HepG2 (cell line): Measurements from ENCODE around the gene BCAS4. TPM values are rescaled to one million over a fixed set of nuclear protein-coding genes. Genes with fewer than 3 reads are reported as not detected.

Source experiments
- CCAR2 ChIP-seq: fragments of 200-400 bp; formaldehyde crosslinking; optimal IDR thresholded peaks from 2 replicates; pipeline ENCODE3; 2018; ENCODE audit warnings: low read depth, mild to moderate bottlenecking, low read length, moderate library complexity
- EED ChIP-seq: sonication (generic); formaldehyde crosslinking; IDR thresholded peaks from 2 replicates; pipeline ENCODE4 v1.5.0; 2020; ENCODE audit warnings: mild to moderate bottlenecking, missing genetic modification reagents
- FOXK1 ChIP-seq: sonication (generic); formaldehyde crosslinking; IDR thresholded peaks from 2 replicates; pipeline ENCODE4 v1.4.0; 2020; ENCODE audit warnings: low read depth, missing genetic modification reagents, borderline replicate concordance
- KLF15 ChIP-seq: sonication (generic); formaldehyde crosslinking; IDR thresholded peaks from 2 replicates; pipeline ENCODE4 v1.8.1; 2023; ENCODE audit warnings: borderline replicate concordance, mild to moderate bottlenecking, inconsistent platforms, missing genetic modification reagents, mixed read lengths
- MXD1 ChIP-seq: sonication (generic); formaldehyde crosslinking; IDR thresholded peaks from 2 replicates; pipeline ENCODE4 v1.4.0; 2020; ENCODE audit warnings: mild to moderate bottlenecking, missing genetic modification reagents
- PHF21A ChIP-seq: sonication (generic); formaldehyde crosslinking; IDR thresholded peaks from 2 replicates; pipeline ENCODE4 v1.5.0; 2020; ENCODE audit warnings: mild to moderate bottlenecking, missing genetic modification reagents
- PRPF4 ChIP-seq: fragments of 200-400 bp; formaldehyde crosslinking; IDR thresholded peaks from 2 replicates; pipeline ENCODE4 v1.6.1; 2016; ENCODE audit warnings: low read length, low read depth; ENCODE audit not compliant: poor library complexity, severe bottlenecking
- RCOR2 ChIP-seq: IDR thresholded peaks from 2 replicates; pipeline ENCODE4 v1.6.1; 2016; ENCODE audit warnings: missing biosample characterization, missing genetic modification reagents
- REL ChIP-seq: sonication (generic); formaldehyde crosslinking; conservative IDR thresholded peaks from 2 replicates; pipeline ENCODE4 v1.8.0; 2022; ENCODE audit warnings: mild to moderate bottlenecking, missing genetic modification reagents, moderate library complexity
- SALL2 ChIP-seq: sonication (generic); formaldehyde crosslinking; IDR thresholded peaks from 2 replicates; pipeline ENCODE4 v1.8.1; 2023; ENCODE audit warnings: mild to moderate bottlenecking, missing genetic modification reagents, inconsistent platforms
- ZBTB42 ChIP-seq: sonication (generic); formaldehyde crosslinking; IDR thresholded peaks from 2 replicates; pipeline ENCODE4 v1.5.0; 2020; ENCODE audit warnings: mild to moderate bottlenecking, missing genetic modification reagents
- ZC3H4 ChIP-seq: sonication (generic); formaldehyde crosslinking; IDR thresholded peaks from 2 replicates; pipeline ENCODE4 v1.4.0; 2020; ENCODE audit warnings: missing genetic modification reagents, borderline replicate concordance
- ZFP36L1 ChIP-seq: sonication (generic); formaldehyde crosslinking; IDR thresholded peaks from 2 replicates; pipeline ENCODE4 v1.8.0; 2022; ENCODE audit warnings: mild to moderate bottlenecking, missing genetic modification reagents, moderate library complexity
- ZFP62 ChIP-seq: sonication (generic); formaldehyde crosslinking; IDR thresholded peaks from 2 replicates; pipeline ENCODE4 v1.4.0; 2020; ENCODE audit warnings: missing genetic modification reagents
- ZIK1 ChIP-seq: sonication (generic); formaldehyde crosslinking; IDR thresholded peaks from 2 replicates; pipeline ENCODE4 v1.5.0; 2020; ENCODE audit warnings: mild to moderate bottlenecking, low read depth, missing genetic modification reagents, borderline replicate concordance
- ZNF432 ChIP-seq: sonication (generic); formaldehyde crosslinking; IDR thresholded peaks from 2 replicates; pipeline ENCODE4 v1.5.0; 2020; ENCODE audit warnings: missing genetic modification reagents, mild to moderate bottlenecking, borderline replicate concordance
- ZNF441 ChIP-seq: sonication (generic); formaldehyde crosslinking; IDR thresholded peaks from 2 replicates; pipeline ENCODE4 v1.7.0; 2021; ENCODE audit warnings: missing genetic modification reagents, borderline replicate concordance
- ZNF451 ChIP-seq: sonication (generic); formaldehyde crosslinking; IDR thresholded peaks from 2 replicates; pipeline ENCODE4 v1.5.0; 2020; ENCODE audit warnings: mild to moderate bottlenecking, missing genetic modification reagents
- ZNF564 ChIP-seq: sonication (generic); formaldehyde crosslinking; IDR thresholded peaks from 2 replicates; pipeline ENCODE4 v1.8.1; 2023; ENCODE audit warnings: mild to moderate bottlenecking, missing genetic modification reagents
- ZNF749 ChIP-seq: sonication (generic); formaldehyde crosslinking; IDR thresholded peaks from 2 replicates; pipeline ENCODE4 v1.8.0; 2022; ENCODE audit warnings: mild to moderate bottlenecking, missing genetic modification reagents, moderate library complexity, borderline replicate concordance
- ZNF766 ChIP-seq: sonication (generic); formaldehyde crosslinking; IDR thresholded peaks from 2 replicates; pipeline ENCODE4 v1.5.0; 2020; ENCODE audit warnings: missing genetic modification reagents, borderline replicate concordance
- polyA plus RNA-seq, 8 experiments: library from polyadenylated mRNA; depleted of rRNA in 3 of 8; stranded (reverse) in 7 of 8; unstranded in 1 of 8; fragments of >200 nt; fragmentation: Illumina TruSeq in 4 of 8; extraction: Trizol in 4 of 8; gene quantifications; 2 replicates each; pipeline versions ENCODE4 v1.2.1 to v1.2.3, GENCODE V29; 2011 to 2016; ENCODE audit warnings: low read depth in 4 of 8, missing spikeins in 1 of 8, mixed read lengths in 1 of 8; ENCODE audit not compliant: insufficient read depth in 1 of 8
- total RNA-seq, 5 experiments: library from RNA; depleted of rRNA; stranded (reverse); fragments of >200 nt; fragmentation: Illumina TruSeq; extraction: Trizol; gene quantifications; 2 replicates each; pipeline ENCODE4 v1.2.3, GENCODE V29; 2016; ENCODE audit warnings: low read depth in 1 of 5
- TF ChIP-seq, protein P1 (sequence below): sonication (generic); formaldehyde crosslinking; conservative IDR thresholded peaks from 2 replicates; pipeline ENCODE4 v1.4.0; 2020; ENCODE audit warnings: missing genetic modification reagents
- TF ChIP-seq, protein P2 (sequence below): sonication (generic); formaldehyde crosslinking; IDR thresholded peaks from 2 replicates; pipeline ENCODE4 v1.4.0; 2020; ENCODE audit warnings: missing genetic modification reagents
- TF ChIP-seq, protein P3 (sequence below): sonication (generic); formaldehyde crosslinking; IDR thresholded peaks from 2 replicates; pipeline ENCODE4 v1.5.0; 2020; ENCODE audit warnings: missing genetic modification reagents, mild to moderate bottlenecking, borderline replicate concordance

BCAS4 gene
- total and polyA plus RNA-seq, 2 of the 13 experiments (the other 11 are each of a cell fraction or from before 2014, with no cell fraction given): 7.2 to 8.0 TPM

DNA sequence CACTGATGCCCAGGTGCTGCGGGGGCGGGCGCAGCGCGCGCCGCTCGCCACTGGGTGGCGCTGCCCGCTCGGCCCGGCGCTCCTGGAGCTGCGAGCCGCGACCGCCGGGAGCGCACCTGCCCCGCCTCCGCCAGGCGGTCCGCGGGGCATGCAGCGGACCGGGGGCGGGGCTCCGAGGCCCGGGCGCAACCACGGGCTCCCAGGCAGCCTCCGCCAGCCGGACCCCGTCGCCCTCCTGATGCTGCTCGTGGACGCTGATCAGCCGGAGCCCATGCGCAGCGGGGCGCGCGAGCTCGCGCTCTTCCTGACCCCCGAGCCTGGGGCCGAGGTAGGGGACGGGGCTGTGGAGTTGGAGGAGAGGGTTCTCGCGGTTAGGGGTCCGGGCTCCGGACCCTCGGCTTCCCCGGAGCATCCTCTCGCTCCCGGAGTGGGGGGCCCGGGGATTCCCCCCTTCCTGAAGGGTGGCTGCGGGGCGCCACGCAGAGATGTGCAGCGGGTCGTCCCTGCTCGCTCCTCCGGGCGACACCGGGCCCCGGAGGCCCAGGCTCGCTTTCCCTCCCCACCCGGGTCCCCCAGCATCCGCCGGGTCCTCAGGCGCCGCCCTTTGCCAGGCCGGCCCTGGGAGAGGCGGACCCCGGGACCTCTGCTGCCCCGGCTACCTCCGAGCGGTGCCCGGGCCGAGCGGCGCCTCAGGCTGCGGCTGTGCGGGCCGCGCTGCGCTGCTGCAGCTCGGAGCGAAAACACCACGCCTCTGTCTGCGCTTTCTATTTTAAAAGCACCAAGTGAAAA is at the start of gene BCAS4 (continued):
- 0 out of 2 replicates have a peak, but pooled peaks have one; percentile 35 for TF ChIP-seq ZNF564 (CRISPR knock-in tag)
- TF ChIP-seq ZC3H4 (CRISPR knock-in tag): no peak
- peak; percentile 76 for TF ChIP-seq ZNF766 (CRISPR knock-in tag)
- TF ChIP-seq, protein P1, sequence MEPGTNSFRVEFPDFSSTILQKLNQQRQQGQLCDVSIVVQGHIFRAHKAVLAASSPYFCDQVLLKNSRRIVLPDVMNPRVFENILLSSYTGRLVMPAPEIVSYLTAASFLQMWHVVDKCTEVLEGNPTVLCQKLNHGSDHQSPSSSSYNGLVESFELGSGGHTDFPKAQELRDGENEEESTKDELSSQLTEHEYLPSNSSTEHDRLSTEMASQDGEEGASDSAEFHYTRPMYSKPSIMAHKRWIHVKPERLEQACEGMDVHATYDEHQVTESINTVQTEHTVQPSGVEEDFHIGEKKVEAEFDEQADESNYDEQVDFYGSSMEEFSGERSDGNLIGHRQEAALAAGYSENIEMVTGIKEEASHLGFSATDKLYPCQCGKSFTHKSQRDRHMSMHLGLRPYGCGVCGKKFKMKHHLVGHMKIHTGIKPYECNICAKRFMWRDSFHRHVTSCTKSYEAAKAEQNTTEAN (CRISPR knock-in tag): peak; percentile 64; the same call in 1 of the 2 replicates
- no peak for TF ChIP-seq ZNF441
- no peak for TF ChIP-seq ZNF749 (CRISPR knock-in tag)
- peak; percentile 51; the same call in 1 of the 2 replicates for TF ChIP-seq EED (CRISPR knock-in tag)
- peak; percentile 72; the same call in 1 of the 2 replicates for TF ChIP-seq KLF15 (CRISPR knock-in tag)
- no peak for TF ChIP-seq ZNF451 (CRISPR knock-in tag)
- TF ChIP-seq SALL2 (CRISPR knock-in tag): peak; percentile 89
- TF ChIP-seq, protein P2, sequence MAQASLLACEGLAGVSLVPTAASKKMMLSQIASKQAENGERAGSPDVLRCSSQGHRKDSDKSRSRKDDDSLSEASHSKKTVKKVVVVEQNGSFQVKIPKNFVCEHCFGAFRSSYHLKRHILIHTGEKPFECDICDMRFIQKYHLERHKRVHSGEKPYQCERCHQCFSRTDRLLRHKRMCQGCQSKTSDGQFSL: 0 out of 2 replicates have a peak, but pooled peaks have one; percentile 19
- TF ChIP-seq, protein P3, sequence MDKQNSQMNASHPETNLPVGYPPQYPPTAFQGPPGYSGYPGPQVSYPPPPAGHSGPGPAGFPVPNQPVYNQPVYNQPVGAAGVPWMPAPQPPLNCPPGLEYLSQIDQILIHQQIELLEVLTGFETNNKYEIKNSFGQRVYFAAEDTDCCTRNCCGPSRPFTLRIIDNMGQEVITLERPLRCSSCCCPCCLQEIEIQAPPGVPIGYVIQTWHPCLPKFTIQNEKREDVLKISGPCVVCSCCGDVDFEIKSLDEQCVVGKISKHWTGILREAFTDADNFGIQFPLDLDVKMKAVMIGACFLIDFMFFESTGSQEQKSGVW (CRISPR knock-in tag): no peak
- no peak for TF ChIP-seq RCOR2 (CRISPR knock-in tag)
- TF ChIP-seq ZFP36L1 (CRISPR knock-in tag): no peak
- no peak for TF ChIP-seq ZIK1 (CRISPR knock-in tag)
- TF ChIP-seq REL (CRISPR knock-in tag): no peak
- TF ChIP-seq PHF21A (CRISPR knock-in tag): peak; percentile 67; the same call in 1 of the 2 replicates
- TF ChIP-seq ZNF432 (CRISPR knock-in tag): no peak
- TF ChIP-seq PRPF4: no peak
- no peak for TF ChIP-seq ZBTB42 (CRISPR knock-in tag)
- peak; percentile 31; the same call in 1 of the 2 replicates for TF ChIP-seq FOXK1 (CRISPR knock-in tag)
- no peak; the same call in 1 of the 2 replicates for TF ChIP-seq MXD1
- TF ChIP-seq ZFP62 (CRISPR knock-in tag): no peak
- no peak for TF ChIP-seq CCAR2
